CD4-positive, alpha-beta T cell (primary cell): ENCODE results near the gene NSUN3. TPM values are rescaled to one million over a fixed set of nuclear protein-coding genes. Genes with fewer than 3 reads are reported as not detected.
"Not testable (repeated sequence)": the region's sequence is repeated elsewhere in the genome, so short reads cannot be mapped to it uniquely, and the experiment has no call there.

Experiments used
- ATAC-seq: fragments of 200-7000 bp; cut with Tn5 transposase; one replicate; pipeline ENCODE4 v1.10.0; 2022; ENCODE audit warnings: mild to moderate bottlenecking; ENCODE audit not compliant: poor library complexity
- CTCF ChIA-PET: fragments of 350-600 bp; sonication (Branson Sonifier 250); formaldehyde crosslinking; loops from one replicate; lab custom pipeline; 2021; ENCODE audit warnings: antibody characterized with exemption, inconsistent platforms; lab: Charles Lee
- POLR2A ChIA-PET: fragments of 350-600 bp; sonication (Branson Sonifier 250); formaldehyde crosslinking; loops from one replicate; lab custom pipeline; 2021; ENCODE audit warnings: antibody characterized with exemption, inconsistent platforms; lab: Charles Lee
- DNase-seq, 14 experiments: peaks; one replicate each; pipeline ENCODE4 v3.0.0-alpha.2; 2013 to 2020; ENCODE audit warnings: mixed read lengths in 2 of 14
- H3K27ac ChIP-seq, 2 donors: one replicate each; pipeline versions ENCODE4 v1.5.1 to v1.7.0; 2013; ENCODE audit warnings: low read length in 2 of 2, low read depth in 1 of 2, mild to moderate bottlenecking in 1 of 2
- H3K27me3 ChIP-seq, 2 experiments: 1 replicate in 1 of 2; 2 replicates in 1 of 2; pipeline versions ENCODE4 v1.6.1 to v1.7.0; 2013; ENCODE audit warnings: low read length in 2 of 2, control low read depth in 1 of 2, mild to moderate bottlenecking in 1 of 2, moderate library complexity in 1 of 2; ENCODE audit not compliant: insufficient read depth in 2 of 2, control insufficient read depth in 1 of 2
- H3K36me3 ChIP-seq: one replicate; pipeline ENCODE4 v1.6.1; 2013; ENCODE audit warnings: low read length, control low read depth; ENCODE audit not compliant: insufficient read depth
- H3K4me1 ChIP-seq: one replicate; pipeline ENCODE4 v1.6.1; 2013; ENCODE audit warnings: low read length, control low read depth; ENCODE audit not compliant: insufficient read depth
- H3K4me3 ChIP-seq: one replicate; pipeline ENCODE4 v1.5.1; 2013; ENCODE audit warnings: mild to moderate bottlenecking, low read length, moderate library complexity
- H3K9me3 ChIP-seq, 2 experiments: 1 replicate in 1 of 2; 2 replicates in 1 of 2; pipeline versions ENCODE4 v1.6.1 to v1.7.0; 2013; ENCODE audit warnings: low read length in 2 of 2, mild to moderate bottlenecking in 2 of 2, control low read depth in 1 of 2, moderate library complexity in 1 of 2; ENCODE audit not compliant: control insufficient read depth in 1 of 2, insufficient read depth in 1 of 2
- H3K27ac Mint-ChIP-seq: one replicate; pipeline ENCODE4 v1.8.0; 2020; ENCODE audit warnings: mixed read lengths
- H3K27me3 Mint-ChIP-seq: one replicate; pipeline ENCODE4 v1.8.0; 2021; ENCODE audit warnings: mixed read lengths
- H3K36me3 Mint-ChIP-seq: one replicate; pipeline ENCODE4 v1.8.0; 2021; ENCODE audit warnings: low read depth, mixed read lengths
- H3K4me1 Mint-ChIP-seq: one replicate; pipeline ENCODE4 v1.8.0; 2021; ENCODE audit warnings: low read depth, mixed read lengths
- H3K4me3 Mint-ChIP-seq: one replicate; pipeline ENCODE4 v1.8.0; 2020; ENCODE audit warnings: mild to moderate bottlenecking, mixed read lengths
- H3K9me3 Mint-ChIP-seq: one replicate; pipeline ENCODE4 v1.8.0; 2020; ENCODE audit warnings: mixed read lengths
- intact Hi-C, 2 experiments: fragments of 100-400 bp; cut with DNase I in 1 of 2; cut with micrococcal nuclease in 1 of 2; formaldehyde crosslinking; loops; one replicate each; pipeline versions ENCODE4 v1.15.1 to v1.9.0; 2023 to 2025; cut with DNase I, micrococcal nuclease
- total RNA-seq, 174 experiments: library from RNA in 2 of 174; stranded (reverse) in 2 of 174; gene quantifications; one replicate each; pipeline ENCODE4 v1.2.3 and lab custom pipeline; 2021 to 2026
- TF ChIP-seq, protein P1 (sequence below): fragments of 200-600 bp; IDR thresholded peaks from one replicate; pipeline ENCODE4 v1.8.0; 2022; ENCODE audit warnings: antibody characterized with exemption, mild to moderate bottlenecking

NSUN3 gene
- total RNA-seq, 2 experiments from 2014 or later = 12.4 to 13.4 TPM

DNA sequence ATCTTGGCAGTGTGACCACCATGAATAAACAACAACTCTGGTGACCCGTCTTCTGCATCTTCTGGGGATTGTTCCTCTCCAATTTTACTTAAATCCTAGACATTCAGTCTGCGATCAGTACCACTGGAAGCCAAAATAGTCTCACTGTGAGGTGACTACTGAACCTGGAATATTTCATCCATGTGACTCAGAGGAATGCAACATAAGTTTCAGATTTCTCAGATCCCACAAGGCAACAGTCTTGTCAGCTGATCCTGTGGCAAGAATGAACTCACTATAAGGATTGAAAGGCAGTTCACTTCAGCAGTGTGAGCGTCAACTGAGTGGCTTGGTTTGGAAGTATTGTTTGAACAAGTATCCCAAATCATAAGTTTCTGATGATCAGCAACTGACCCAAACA lies 13.2 kb downstream of the NSUN3 start:
- TF ChIP-seq, protein P1, sequence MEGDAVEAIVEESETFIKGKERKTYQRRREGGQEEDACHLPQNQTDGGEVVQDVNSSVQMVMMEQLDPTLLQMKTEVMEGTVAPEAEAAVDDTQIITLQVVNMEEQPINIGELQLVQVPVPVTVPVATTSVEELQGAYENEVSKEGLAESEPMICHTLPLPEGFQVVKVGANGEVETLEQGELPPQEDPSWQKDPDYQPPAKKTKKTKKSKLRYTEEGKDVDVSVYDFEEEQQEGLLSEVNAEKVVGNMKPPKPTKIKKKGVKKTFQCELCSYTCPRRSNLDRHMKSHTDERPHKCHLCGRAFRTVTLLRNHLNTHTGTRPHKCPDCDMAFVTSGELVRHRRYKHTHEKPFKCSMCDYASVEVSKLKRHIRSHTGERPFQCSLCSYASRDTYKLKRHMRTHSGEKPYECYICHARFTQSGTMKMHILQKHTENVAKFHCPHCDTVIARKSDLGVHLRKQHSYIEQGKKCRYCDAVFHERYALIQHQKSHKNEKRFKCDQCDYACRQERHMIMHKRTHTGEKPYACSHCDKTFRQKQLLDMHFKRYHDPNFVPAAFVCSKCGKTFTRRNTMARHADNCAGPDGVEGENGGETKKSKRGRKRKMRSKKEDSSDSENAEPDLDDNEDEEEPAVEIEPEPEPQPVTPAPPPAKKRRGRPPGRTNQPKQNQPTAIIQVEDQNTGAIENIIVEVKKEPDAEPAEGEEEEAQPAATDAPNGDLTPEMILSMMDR = no peak
- DNase-seq = no peak
- ATAC-seq = no peak
- peaks cover 0 to 4% of the 10 kb centered on the region in 2 experiments for H3K9me3 ChIP-seq
- H3K27ac ChIP-seq = no peak overlapping the region
- H3K4me3 Mint-ChIP-seq = no peak overlapping the region
- H3K27me3 Mint-ChIP-seq = no peaks in the 10 kb centered on the region
- H3K9me3 Mint-ChIP-seq = no peaks in the 10 kb centered on the region
- POLR2A ChIA-PET = no interaction called here
- H3K36me3 Mint-ChIP-seq = peaks cover 90% of the 10 kb centered on the region
- no peak overlapping the region for H3K27ac Mint-ChIP-seq
- H3K4me1 Mint-ChIP-seq = peaks cover 94% of the 10 kb centered on the region
- peaks cover 21% of the 10 kb centered on the region for H3K36me3 ChIP-seq
- peaks cover 14% of the 10 kb centered on the region for H3K4me1 ChIP-seq
- intact Hi-C loops = no loop called here
- H3K4me3 ChIP-seq = no peak overlapping the region
- CTCF ChIA-PET = no interaction called here
- no peaks in the 10 kb centered on the region for H3K27me3 ChIP-seq

DNA sequence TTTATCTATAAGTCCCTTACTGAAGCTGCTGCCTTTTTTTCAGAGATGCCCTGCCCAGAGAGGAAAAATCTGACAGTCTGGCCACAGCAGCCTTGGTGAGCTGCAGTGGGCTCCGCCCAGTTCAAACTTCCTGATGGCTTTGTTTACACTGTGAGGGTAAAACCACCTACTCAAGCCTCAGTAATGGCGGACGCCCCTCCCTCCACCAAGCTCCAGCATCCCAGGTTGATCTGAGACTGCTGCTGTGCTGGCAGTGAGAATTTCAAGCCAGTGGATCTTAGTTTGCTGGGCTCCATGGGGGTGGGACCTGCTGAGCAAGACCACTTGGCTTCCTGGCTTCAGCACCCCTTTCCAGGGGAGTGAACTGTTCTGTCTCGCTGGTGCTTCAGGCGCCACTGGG lies 17.7 kb downstream of the NSUN3 start:
- POLR2A ChIA-PET = interaction anchor here (2.8 kb wide), 1 partner anchor 18 kb away, joined by 13 read pairs; the partner anchor contains the start of genes DHFR2 and NSUN3
- H3K27ac Mint-ChIP-seq = peak overlapping the region; percentile 54
- H3K4me3 Mint-ChIP-seq, H3K27ac ChIP-seq, H3K27me3 ChIP-seq, intact Hi-C loops, H3K9me3 ChIP-seq, CTCF ChIA-PET, H3K4me3 ChIP-seq, ATAC-seq, H3K27me3 Mint-ChIP-seq, H3K9me3 Mint-ChIP-seq: not testable (repeated sequence)
- peaks cover 82% of the 10 kb centered on the region for H3K36me3 Mint-ChIP-seq
- peaks cover 84% of the 10 kb centered on the region for H3K4me1 Mint-ChIP-seq
- H3K4me1 ChIP-seq = peaks cover 15% of the 10 kb centered on the region
- H3K36me3 ChIP-seq = peaks cover 26% of the 10 kb centered on the region
- peak in 5 of 14 experiments; percentile 6 to 51 (median 23) for DNase-seq

DNA sequence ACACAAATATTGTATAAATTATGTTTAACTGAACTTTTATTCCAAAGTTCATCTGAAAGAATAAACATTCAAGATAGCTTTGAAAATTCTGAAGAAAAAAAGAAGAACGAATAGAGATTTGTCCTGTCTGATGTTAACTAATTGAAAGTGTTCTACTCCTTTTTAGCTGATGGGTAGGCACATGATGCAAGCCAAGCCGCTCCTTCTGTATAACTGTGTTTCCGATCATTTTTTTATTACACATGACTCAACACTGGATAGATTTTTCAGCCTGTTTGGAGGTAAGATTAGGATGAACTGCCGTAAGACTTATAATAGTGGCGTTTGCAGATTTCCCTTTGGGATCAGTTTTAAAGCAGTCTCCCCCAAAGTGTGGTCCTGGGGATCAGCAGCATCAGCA lies 19.0 kb downstream of the NSUN3 start:
- intact Hi-C loops = no loop called here
- POLR2A ChIA-PET = interaction anchor here (2.8 kb wide), 1 partner anchor 19 kb away, joined by 13 read pairs; the partner anchor contains the start of genes DHFR2 and NSUN3
- Histone ChIP-seq H3K9me3 (peaks cover 0 to 3% of the 10 kb centered on the region in 2 experiments), H3K27me3 (no peaks in the 10 kb centered on the region), H3K4me3 (no peak overlapping the region), H3K4me1 (peaks cover 15% of the 10 kb centered on the region), H3K27ac (no peak overlapping the region), H3K36me3 (peaks cover 28% of the 10 kb centered on the region)
- DNase-seq (no peak), ATAC-seq (no peak)
- Mint-ChIP-seq H3K4me3 (no peak overlapping the region), H3K36me3 (peaks cover 79% of the 10 kb centered on the region), H3K4me1 (peaks cover 72% of the 10 kb centered on the region), H3K27ac (peak overlapping the region; percentile 55), H3K9me3 (no peaks in the 10 kb centered on the region), H3K27me3 (no peaks in the 10 kb centered on the region)
- CTCF ChIA-PET = interaction anchor here (1.5 kb wide), 1 partner anchor 13 kb away, joined by 5 read pairs; no protein-coding TSS in a partner anchor
- TF ChIP-seq, protein P1 = no peak
